Activated naive CD4-positive, alpha-beta T cell (primary cell): ENCODE results near the gene C1QC.

Experiments used
- DNase-seq, 4 experiments: peaks; one replicate each; lab custom pipeline; 2025; lab: John Stamatoyannopoulos, UW

Gene C1QC

DNA sequence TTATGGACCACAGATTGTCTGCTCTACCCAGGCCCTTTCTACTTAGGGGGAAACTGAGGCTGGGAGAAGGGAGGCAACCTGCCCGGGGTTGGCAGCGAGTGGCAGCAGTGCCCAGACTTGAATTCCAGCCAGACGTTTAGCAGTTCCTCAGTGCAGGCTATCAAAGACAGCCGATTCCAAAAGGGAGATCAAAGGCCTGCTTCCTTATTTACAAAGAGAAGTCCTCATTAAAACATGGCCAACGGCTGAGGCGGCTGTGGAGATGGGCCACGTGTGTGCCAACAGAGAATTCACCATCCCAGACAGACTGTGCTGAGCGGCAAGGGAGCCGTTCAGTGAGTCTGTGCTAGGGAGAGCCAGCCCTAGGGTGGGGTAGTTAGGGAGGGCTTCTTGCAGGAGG lies 37.3 kb downstream of the C1QC start:
- DNase-seq, result no peak

DNA sequence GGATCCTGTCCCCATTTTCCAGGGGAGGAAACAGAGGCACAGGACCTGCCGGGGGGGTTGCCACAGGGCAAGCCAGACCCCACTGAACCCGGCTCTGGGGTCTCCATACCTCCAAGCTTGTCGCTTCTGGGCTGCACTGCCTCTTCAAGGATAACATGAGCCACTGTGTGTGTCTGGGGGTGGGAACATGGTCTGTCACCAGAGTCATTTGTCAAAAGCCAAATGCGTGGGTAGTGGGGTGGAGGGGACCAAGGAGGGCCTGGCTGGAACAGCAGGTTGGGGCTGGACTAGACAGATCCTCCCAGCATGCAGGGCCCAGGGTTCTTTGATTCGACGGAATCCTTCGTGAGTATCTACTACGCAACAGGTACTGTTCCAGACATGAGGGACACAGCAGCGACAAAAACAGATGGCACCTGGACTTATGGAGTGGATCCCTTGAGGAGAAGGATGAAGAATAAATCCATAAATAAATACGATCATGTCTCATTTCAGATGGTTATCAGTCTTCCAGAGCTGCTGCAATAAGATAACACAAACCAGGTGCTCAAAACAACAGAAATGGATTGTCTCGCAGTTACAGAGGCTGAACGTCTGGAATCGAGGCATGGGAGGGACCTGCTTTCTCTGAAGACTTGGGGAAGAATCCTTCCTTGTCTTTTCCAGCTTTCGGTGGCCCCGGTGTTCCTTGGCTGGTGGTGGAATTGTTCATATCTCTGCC lies 38.3 kb downstream of the C1QC start:
- no peak for DNase-seq

DNA sequence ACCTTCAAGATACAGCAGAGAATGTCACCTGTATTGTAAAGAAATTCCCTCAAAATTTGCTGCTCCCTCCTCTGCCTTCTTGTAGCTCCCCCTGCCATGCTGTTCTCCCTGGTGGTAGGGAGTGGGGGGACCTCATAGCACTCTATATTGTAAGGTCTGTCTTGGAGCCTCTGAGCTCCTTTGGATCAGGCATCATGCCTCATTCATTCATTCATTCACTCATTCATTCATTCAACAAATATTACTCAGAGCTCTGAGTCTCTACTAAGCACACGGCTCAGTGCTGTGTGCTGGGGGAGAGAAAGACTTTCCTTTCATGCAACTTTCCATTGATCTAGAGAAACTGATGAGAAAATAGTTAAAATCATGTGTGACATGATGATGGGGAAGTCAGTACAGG lies 40.1 kb downstream of the C1QC start:
- no peak for DNase-seq

DNA sequence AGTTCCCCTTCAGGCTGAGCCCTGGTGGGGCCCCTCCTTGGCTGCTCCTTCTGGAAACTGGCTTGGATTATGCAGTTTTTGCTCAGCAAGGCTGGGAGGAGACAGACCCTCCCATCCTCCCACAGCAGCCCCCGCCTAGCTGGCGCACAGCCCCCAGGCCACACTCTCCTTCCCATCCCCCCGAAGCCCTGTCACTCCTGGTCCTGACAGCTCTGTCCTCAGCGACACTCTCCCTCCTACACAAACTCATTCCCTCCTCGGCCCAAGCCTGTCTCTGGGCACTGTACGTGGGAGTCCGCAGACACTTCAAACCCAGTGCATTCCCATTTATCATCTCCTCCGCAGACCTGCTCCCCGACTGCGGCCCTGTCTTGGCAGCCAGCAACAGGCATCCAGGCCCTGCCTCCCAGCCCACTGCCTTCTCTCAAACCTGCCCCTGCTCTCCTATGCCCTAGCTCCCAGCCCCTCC lies 42.2 kb downstream of the C1QC start:
- DNase-seq, result no peak

DNA sequence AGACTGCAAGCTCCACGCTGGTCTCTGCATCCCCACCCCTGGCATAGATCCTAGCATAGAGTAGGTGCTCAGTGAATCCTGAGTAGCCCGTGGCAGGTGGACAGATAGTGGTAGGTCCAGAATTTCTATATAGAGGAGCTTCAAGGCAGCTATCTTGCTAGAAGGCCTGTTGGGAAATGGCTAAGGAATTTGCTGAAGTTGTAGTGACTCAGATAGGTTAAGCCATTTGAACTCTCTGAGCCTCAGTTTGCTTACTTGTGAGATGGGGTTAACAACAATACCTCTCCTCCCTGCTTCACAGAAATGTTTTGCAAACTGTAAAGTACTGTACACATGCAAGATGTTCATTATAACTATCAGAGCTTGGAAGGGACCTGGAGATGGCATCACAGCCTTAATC lies 43.8 kb downstream of the C1QC start:
- DNase-seq, result no peak

DNA sequence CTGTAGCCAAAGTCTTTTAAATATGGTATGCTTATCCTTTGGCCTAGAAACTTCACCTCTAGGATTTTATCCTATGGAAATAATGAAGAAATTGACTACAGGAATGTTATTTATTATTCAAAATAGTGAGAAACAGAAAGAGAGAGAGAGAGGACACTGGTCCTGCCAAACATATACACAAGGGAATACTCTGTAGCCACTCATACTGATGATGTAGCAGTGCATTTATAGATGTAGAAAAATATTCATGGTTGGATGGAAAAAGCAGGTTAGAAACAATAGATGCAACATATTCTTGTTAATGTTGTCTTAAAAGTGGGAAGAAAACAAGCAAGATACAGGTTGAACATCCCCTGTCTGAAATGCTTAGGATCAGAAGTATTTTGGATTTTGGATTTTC lies 45.0 kb downstream of the C1QC start:
- DNase-seq, result no peak

DNA sequence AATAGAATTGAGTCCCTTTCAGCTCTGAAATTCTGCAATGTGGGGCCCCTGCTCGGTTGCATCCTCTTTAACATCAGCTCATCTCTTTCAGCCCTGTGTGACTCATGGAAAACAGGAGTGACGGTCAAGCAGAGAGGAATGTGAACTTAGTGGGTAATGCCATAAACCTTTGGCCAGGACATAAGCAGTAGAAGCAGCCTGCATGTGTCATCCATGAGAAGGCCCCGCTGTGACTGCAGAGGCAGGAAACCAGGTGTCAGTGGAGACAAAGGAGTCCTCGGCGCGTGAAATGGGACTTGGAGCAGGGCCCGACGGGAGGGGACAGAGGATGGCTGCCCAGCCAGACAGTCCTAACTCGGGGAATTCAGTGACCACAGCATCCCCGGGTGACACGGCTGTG lies 46.1 kb downstream of the C1QC start:
- no peak for DNase-seq

DNA sequence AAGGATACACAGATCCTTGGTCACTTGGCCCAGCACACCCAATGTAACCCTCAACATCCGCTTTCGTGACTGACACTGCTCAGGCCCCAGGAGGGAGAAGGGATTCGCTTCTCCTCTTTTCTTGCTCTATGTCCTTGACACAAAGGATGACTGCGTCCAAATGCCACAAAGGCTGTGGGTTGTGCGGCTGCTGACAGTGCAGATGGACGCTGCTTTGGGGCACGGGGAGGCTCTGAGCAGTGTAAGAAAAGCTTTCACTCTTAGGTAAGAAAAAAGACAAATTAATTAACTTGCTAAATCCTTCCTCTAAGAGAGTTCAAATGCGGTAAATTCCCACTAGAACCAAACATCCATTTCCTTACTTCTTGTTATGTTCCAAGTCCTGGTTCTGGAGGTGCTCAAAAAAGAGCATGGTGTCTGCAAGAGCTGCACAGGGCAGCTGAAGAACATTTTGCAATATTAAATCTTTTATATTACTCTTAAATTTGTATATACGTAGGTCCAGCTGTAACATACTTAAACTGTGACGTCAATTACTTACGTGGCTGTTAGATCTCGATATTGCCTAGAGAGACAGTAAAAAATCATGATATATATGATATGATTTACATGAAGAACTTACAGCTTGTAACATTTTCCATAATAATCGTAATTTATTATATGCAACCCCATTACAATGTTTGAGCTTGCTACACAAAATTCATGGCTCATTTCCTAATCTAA lies 47.8 kb downstream of the C1QC start:
- no peak for DNase-seq

DNA sequence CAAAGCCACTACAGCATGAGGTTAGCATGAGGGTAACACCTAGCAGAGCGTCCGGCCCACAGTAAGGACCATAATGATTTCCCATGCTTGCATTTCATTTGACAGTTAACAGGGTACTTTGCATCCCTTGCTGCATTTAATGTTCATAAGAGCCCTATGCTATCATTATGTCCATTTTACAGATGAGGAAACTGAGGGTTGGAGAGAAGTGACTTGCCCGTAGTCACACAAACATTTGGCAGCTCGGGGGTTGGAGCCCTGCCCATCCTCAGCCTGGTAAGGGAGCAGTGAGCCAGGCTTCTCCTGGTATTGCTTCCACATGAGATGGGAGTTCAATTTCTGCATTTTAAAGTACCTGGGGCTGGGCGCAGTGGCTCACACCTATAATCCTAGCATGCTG lies 50.7 kb downstream of the C1QC start:
- no peak for DNase-seq

DNA sequence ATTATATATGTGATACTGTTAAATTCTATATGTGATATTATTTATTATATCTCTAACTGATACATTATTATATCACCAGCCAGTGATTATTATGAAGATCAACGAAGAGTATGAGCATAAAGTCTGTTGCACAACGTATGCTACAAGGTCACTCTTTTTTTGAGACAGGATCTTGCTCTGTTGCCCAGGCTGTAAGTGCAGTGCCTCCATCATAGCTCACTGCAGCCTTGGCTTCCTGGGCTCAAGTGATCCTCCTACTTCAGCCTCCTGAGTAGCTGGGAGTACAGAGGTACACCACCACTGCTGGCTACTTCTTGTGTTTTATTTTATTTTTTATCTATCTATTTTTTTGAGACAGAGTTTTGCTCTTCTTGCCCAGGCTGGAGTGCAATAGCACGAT lies 53.2 kb downstream of the C1QC start:
- DNase-seq, result no peak
